D721Med (cell line): ENCODE measurements around the gene CCDC201.

Experiments
- DNase-seq: peaks from one replicate; pipeline ENCODE4 v3.0.0; 2011; ENCODE audit warnings: low spot score; ENCODE audit not compliant: insufficient read length
- FAIRE-seq: peaks from 2 replicates; lab custom pipeline; 2011; peaks lifted over from hg19 to GRCh38; lab: Jason Lieb, UNC
- CTCF ChIP-seq: IDR thresholded peaks from 2 replicates; pipeline ENCODE4 v1.5.1; 2012; ENCODE audit warnings: mild to moderate bottlenecking, control low read depth; ENCODE audit not compliant: insufficient read depth; ENCODE audit errors: missing control alignments

CCDC201 gene

DNA sequence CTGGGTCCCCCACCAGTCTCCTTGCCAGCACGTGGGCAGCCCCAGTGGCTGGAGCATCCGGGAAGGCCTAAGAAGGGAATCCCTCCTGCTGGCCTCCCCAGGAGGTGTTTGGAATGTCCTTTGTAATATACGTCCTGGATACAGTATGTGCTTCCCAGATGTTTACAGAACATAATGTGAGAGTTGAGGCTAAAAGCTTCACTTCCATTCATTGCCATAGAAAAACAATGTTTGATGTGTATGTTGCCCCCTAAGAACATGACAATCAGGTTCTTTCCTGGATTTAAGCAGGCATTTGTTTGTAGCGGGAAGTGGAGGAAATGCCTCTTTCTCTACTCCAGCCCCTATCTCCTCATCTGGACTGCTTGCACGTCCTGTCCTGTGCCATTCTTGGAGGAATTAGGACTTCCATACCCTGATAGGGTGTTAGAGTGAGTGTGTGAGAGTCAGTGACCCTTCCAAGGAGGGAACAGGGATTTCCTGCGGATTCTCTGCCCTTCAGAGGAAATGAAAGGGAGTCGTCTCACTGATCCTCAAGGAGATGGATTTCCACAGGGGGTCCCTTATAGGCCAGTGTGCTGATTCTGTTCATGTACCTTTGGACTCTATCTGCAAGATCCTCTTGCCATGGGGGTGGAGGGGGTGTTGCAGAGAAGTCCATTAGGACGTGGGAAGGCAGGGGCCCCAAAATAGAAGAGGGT lies 16.6 kb upstream of the CCDC201 start:
- DNase-seq: no peak
- no peak for FAIRE-seq
- no peak for TF ChIP-seq CTCF

- no peak for TF ChIP-seq CTCF
- FAIRE-seq (no peak), DNase-seq (no peak)
Measured at GRCh38 chr7:45888993-45889366, 16.1 kb upstream of the CCDC201 start.

DNA sequence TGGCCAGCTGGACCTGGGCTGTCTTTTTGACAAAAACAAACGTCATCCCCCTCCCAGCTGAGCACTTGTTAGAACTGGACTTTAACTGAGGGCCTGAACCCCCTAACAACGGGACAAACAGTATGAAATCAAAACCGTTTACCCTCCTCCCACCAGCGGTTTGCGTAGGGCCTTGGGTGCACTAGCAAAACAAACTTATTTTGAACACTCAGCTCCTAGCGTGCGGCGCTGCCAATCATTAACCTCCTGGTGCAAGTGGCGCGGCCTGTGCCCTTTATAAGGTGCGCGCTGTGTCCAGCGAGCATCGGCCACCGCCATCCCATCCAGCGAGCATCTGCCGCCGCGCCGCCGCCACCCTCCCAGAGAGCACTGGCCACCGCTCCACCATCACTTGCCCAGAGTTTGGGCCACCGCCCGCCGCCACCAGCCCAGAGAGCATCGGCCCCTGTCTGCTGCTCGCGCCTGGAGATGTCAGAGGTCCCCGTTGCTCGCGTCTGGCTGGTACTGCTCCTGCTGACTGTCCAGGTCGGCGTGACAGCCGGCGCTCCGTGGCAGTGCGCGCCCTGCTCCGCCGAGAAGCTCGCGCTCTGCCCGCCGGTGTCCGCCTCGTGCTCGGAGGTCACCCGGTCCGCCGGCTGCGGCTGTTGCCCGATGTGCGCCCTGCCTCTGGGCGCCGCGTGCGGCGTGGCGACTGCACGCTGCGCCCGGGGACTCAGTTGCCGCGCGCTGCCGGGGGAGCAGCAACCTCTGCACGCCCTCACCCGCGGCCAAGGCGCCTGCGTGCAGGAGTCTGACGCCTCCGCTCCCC lies 15.5 kb upstream of the CCDC201 start, which contains the start of gene IGFBP1:
IGFBP1 (plus strand) TSS at position 304 of the 808 bp plus-strand sequence; CDS start at position 469, 165 bp downstream.
- FAIRE-seq (no peak), DNase-seq (no peak)
- TF ChIP-seq CTCF: no peak

- no peak for TF ChIP-seq CTCF
- FAIRE-seq (no peak), DNase-seq (no peak)
Measured at GRCh38 chr7:45886931-45887667, 14.2 kb upstream of the CCDC201 start.

GRCh38 chr7:45885264-45885882 lies 12.5 kb upstream of the CCDC201 start:
- TF ChIP-seq CTCF: no peak
- FAIRE-seq (no peak), DNase-seq (no peak)

DNA sequence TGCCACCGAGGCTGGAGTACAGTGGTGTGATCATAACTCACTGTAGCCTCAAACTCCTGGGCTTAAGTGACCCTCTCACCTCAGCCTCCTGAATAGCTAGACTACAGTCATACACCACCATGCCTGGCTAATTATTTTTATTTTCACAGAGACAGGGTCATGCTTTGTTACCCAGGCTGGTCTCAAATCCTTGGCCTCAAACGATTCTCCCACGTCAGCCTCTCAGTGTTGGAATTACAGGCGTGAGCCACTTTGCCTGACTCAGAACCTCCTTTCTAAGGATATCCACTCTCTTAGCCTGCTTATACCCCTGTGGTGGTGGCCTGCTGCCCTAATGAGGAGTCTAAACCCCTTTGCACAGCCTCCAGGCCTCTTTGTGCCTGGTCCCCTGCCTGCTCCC lies 11.3 kb upstream of the CCDC201 start:
- no peak for TF ChIP-seq CTCF
- FAIRE-seq (no peak), DNase-seq (no peak)
